PC-9 (cell line): ENCODE results near the gene CCDC3. TPM values are rescaled to one million over a fixed set of nuclear protein-coding genes. Genes with fewer than 3 reads are reported as not detected.

Experiments
- BruUV-seq: library from RNA; stranded (reverse); fragments of 400-500 nt; replicated peaks from 2 replicates; lab custom pipeline; 2021; lab: Mats Ljungman, UMichigan
- CTCF ChIA-PET: fragments of 300-600 bp; sonication (Branson Sonifier 250); formaldehyde crosslinking; loops from one replicate; lab custom pipeline; 2022; ENCODE audit warnings: antibody characterized with exemption; lab: Charles Lee
- POLR2A ChIA-PET: fragments of 300-600 bp; sonication (Branson Sonifier 250); formaldehyde crosslinking; loops from one replicate; lab custom pipeline; 2022; ENCODE audit warnings: antibody characterized with exemption; ENCODE audit not compliant: unreplicated experiment; lab: Charles Lee
- DNase-seq, 2 experiments: peaks; one replicate each; pipeline versions ENCODE4 v3.0.0 to v3.0.0-alpha.2; 2015 to 2022; ENCODE audit warnings: mixed read lengths in 1 of 2
- H2AFZ ChIP-seq: fragments of 200-600 bp; sonication (generic); 2 replicates; pipeline ENCODE4 v1.8.1; 2017; ENCODE audit warnings: antibody characterized with exemption
- H3F3A ChIP-seq: fragments of 200-600 bp; sonication (generic); 2 replicates; pipeline ENCODE4 v1.8.1; 2017; ENCODE audit warnings: antibody characterized with exemption, mild to moderate bottlenecking, low read depth; ENCODE audit not compliant: insufficient read depth
- H3K27ac ChIP-seq: fragments of 200-600 bp; sonication (generic); 2 replicates; pipeline ENCODE4 v1.6.1; 2016; ENCODE audit warnings: mixed run types
- H3K27me3 ChIP-seq: fragments of 200-600 bp; sonication (generic); 2 replicates; pipeline ENCODE4 v1.6.1; 2016; ENCODE audit warnings: low read depth, mixed run types; ENCODE audit not compliant: insufficient read depth
- H3K36me3 ChIP-seq: fragments of 200-600 bp; sonication (generic); 2 replicates; pipeline ENCODE4 v1.6.1; 2016; ENCODE audit warnings: low read depth, mixed run types
- H3K4me1 ChIP-seq: fragments of 200-600 bp; sonication (generic); replicated peaks from 2 replicates; pipeline ENCODE4 v1.6.1; 2016; ENCODE audit warnings: mixed run types; ENCODE audit not compliant: insufficient read depth
- H3K4me2 ChIP-seq: fragments of 200-600 bp; sonication (generic); 2 replicates; pipeline ENCODE4 v1.6.1; 2017; ENCODE audit warnings: mixed run types
- H3K4me3 ChIP-seq: fragments of 200-600 bp; sonication (generic); 2 replicates; pipeline ENCODE4 v1.6.1; 2016; ENCODE audit warnings: mixed run types
- H3K79me2 ChIP-seq: fragments of 200-600 bp; sonication (generic); 2 replicates; pipeline ENCODE4 v1.6.1; 2017; ENCODE audit warnings: low read depth, mixed run types
- H3K9me2 ChIP-seq: fragments of 200-600 bp; sonication (generic); 2 replicates; pipeline ENCODE4 v1.8.1; 2017; ENCODE audit warnings: mild to moderate bottlenecking; ENCODE audit not compliant: insufficient read depth
- H3K9me3 ChIP-seq: fragments of 200-600 bp; sonication (generic); 2 replicates; pipeline ENCODE4 v1.8.1; 2016; ENCODE audit warnings: low read depth; ENCODE audit not compliant: insufficient read depth
- H4K20me1 ChIP-seq: fragments of 200-600 bp; sonication (generic); 2 replicates; pipeline ENCODE4 v1.8.1; 2017; ENCODE audit not compliant: insufficient read depth
- CTCF ChIP-seq: fragments of 200-600 bp; sonication (generic); conservative IDR thresholded peaks from 2 replicates; pipeline ENCODE4 v1.6.1; 2017; ENCODE audit warnings: mixed run types, antibody characterized with exemption, mild to moderate bottlenecking, moderate library complexity
- EZH2 ChIP-seq: fragments of 200-600 bp; sonication (generic); IDR thresholded peaks from 2 replicates; pipeline ENCODE4 v1.8.0; 2017; ENCODE audit warnings: antibody characterized with exemption, low read depth
- intact Hi-C: fragments of 100-400 bp; cut with micrococcal nuclease; formaldehyde crosslinking; loops from one replicate; pipeline ENCODE4 v1.10.0; 2022; ENCODE audit not compliant: unreplicated experiment
- total RNA-seq: library from RNA; stranded (reverse); gene quantifications from 2 replicates; pipeline ENCODE4 v1.2.3, GENCODE V29; 2021

CCDC3 gene
- total RNA-seq, 1 experiment from 2014 or later = not detected

- peaks cover 30% of the 10 kb centered on the region for H3K27me3 ChIP-seq
- H3K27ac ChIP-seq = no peak overlapping the region
- no TSS peak for BruUV-seq
- H3F3A ChIP-seq = no peaks in the 10 kb centered on the region
- no peak for TF ChIP-seq CTCF
- TF ChIP-seq EZH2 = no peak
- H4K20me1 ChIP-seq = no peaks in the 10 kb centered on the region
- POLR2A ChIA-PET = no interaction called here
- no peak for DNase-seq
- H2AFZ ChIP-seq = no peak overlapping the region
- intact Hi-C loops = no loop called here
- no peak overlapping the region for H3K4me3 ChIP-seq
- no peaks in the 10 kb centered on the region for H3K4me1 ChIP-seq
- no peak overlapping the region for H3K4me2 ChIP-seq
- no peaks in the 10 kb centered on the region for H3K79me2 ChIP-seq
- H3K9me3 ChIP-seq = no peaks in the 10 kb centered on the region
- no peaks in the 10 kb centered on the region for H3K9me2 ChIP-seq
- no peaks in the 10 kb centered on the region for H3K36me3 ChIP-seq
- CTCF ChIA-PET = no interaction called here
These were observed 72.9 kb downstream of the CCDC3 start for GRCh38 chr10:12928571-12928970.

GRCh38 chr10:12927896-12928295 is 73.6 kb downstream of the CCDC3 start:
- no peak overlapping the region for H3K4me3 ChIP-seq
- no peak overlapping the region for H3K27ac ChIP-seq
- no peaks in the 10 kb centered on the region for H3K9me2 ChIP-seq
- ChIA-PET POLR2A (no interaction called here), CTCF (no interaction called here)
- H3K4me1 ChIP-seq = no peaks in the 10 kb centered on the region
- H3K79me2 ChIP-seq = no peaks in the 10 kb centered on the region
- no peak overlapping the region for H3K4me2 ChIP-seq
- no peaks in the 10 kb centered on the region for H4K20me1 ChIP-seq
- no peaks in the 10 kb centered on the region for H3K9me3 ChIP-seq
- peaks cover 37% of the 10 kb centered on the region for H3K27me3 ChIP-seq
- TF ChIP-seq CTCF = no peak
- no peak for TF ChIP-seq EZH2
- BruUV-seq = no TSS peak
- no peaks in the 10 kb centered on the region for H3K36me3 ChIP-seq
- intact Hi-C loops = no loop called here
- no peak overlapping the region for H2AFZ ChIP-seq
- no peaks in the 10 kb centered on the region for H3F3A ChIP-seq
- DNase-seq = no peak

- no TSS peak for BruUV-seq
These were observed 75.7 kb downstream of the CCDC3 start for GRCh38 chr10:12925845-12926244.

More at GRCh38 chr10:12925845-12926244, 75.7 kb downstream of the CCDC3 start:
- Histone ChIP-seq H3K27me3 (peaks cover 57% of the 10 kb centered on the region), H3K79me2 (no peaks in the 10 kb centered on the region), H4K20me1 (no peaks in the 10 kb centered on the region), H3K4me3 (no peak overlapping the region), H3F3A (no peaks in the 10 kb centered on the region), H3K4me2 (no peak overlapping the region), H3K9me3 (no peaks in the 10 kb centered on the region), H3K27ac (no peak overlapping the region), H2AFZ (no peak overlapping the region), H3K9me2 (no peaks in the 10 kb centered on the region), H3K36me3 (no peaks in the 10 kb centered on the region), H3K4me1 (no peaks in the 10 kb centered on the region)
- TF ChIP-seq EZH2 (no peak), CTCF (no peak)
- ChIA-PET POLR2A (no interaction called here), CTCF (no interaction called here)
- intact Hi-C loops = no loop called here
- no peak for DNase-seq
